ENCODE results near the gene CDC42EP4.

The CDC42EP4 gene

GRCh38 chr17:73311781-73312641, at the start of gene CDC42EP4:
CDC42EP4 (minus strand) TSS chr17:73312001; CDS start chr17:73286500, 25,501 bp downstream.
- DNase-seq = peak; percentile 66

DNA sequence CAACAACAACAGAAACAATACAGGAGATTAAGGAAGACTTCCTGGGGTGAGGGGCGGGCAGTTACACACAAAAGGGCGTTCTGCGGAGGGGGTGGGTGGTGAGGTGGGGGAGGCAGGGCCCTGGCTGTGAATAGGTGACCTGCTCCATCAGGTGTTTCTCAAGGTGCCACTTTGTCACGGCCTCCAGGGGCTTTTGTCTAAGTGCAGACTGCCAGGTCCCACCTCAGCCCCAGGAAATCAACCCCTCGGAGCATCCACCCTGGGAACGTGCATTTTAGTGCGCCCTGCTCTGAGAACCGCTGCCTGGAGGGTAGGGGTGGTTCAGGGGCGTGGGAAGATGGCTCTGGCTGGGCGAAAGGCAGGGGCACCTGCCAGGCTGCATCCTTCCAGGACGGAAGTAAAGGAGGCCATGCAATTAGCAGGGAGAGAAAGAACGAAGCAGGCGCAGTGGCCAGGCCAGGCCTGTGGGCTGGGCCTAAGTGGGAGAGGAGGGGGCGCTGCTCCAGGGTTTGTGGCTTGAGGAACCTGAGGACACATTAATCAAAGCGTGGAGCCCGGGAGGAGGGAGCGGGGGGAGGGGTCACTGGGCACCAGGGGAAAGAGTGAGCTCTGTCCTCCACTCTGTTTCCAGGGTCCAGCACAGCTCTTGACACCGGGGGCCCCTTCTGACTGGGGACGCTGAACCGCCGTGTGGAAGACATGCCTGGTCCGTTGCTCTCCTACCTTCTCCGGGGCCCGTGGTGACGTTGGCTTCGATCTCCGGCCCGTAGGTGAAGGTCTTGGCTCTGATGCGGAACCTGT, 49.4 kb upstream of the CDC42EP4 start:
- DNase-seq = no peak

GRCh38 chr17:73359987-73360410, 48.2 kb upstream of the CDC42EP4 start:
- DNase-seq = no peak

- no peak for DNase-seq
These were observed 47.6 kb upstream of the CDC42EP4 start for GRCh38 chr17:73359352-73359751.

DNA sequence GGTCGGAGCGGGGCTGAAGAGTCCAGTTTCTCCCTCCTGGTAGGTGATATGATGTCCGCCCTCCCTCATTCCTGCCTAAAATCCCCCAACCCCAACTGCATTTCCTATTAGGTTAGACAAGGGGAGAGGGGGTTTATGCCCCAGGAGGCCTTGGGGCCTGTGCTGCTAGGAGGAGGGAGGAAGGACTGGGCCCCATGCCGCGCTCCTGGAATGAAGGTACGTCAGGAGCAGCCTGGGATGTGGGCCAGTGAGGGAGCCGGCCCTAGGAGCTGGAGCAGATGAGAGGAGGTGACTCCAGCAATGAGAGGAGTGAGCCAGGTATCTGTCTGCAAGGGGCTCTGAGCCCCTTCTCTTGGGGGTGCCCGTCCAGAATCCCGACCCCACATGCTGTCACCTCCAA, 46.9 kb upstream of the CDC42EP4 start:
- DNase-seq = no peak

- no peak for DNase-seq
These were observed 46.2 kb upstream of the CDC42EP4 start for GRCh38 chr17:73357981-73358380.

- no peak for DNase-seq
These were observed 45.5 kb upstream of the CDC42EP4 start for GRCh38 chr17:73357318-73357717.

DNA sequence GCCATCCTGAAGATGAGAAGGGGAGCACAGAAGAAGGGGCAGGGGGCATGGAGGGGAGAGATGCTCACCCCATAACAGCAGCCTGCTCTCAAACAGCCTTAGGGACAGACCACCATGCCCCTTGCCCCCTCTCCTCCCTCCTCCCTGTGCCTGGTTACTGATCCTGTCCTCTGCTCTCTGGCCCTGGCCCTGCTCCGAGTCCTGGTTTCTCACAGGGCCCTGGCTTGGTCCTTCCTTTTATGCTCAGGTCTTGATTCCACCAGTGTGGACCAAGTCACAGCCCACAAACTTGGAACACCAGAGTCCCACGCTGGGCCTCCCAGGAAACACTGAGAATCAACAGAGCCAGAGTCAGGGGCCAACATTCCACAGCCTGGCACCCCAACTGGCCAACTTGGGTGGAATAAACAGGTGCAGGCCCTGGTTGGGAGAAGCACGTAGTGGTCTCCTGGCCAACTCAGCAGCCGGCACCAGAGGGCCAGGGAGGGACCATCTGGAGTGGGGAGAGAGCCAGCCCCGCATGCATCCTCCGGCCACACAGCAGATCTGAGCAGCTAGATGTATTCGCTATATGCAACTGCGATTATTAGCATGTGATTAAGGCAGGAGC, 44.9 kb upstream of the CDC42EP4 start:
- no peak for DNase-seq

DNA sequence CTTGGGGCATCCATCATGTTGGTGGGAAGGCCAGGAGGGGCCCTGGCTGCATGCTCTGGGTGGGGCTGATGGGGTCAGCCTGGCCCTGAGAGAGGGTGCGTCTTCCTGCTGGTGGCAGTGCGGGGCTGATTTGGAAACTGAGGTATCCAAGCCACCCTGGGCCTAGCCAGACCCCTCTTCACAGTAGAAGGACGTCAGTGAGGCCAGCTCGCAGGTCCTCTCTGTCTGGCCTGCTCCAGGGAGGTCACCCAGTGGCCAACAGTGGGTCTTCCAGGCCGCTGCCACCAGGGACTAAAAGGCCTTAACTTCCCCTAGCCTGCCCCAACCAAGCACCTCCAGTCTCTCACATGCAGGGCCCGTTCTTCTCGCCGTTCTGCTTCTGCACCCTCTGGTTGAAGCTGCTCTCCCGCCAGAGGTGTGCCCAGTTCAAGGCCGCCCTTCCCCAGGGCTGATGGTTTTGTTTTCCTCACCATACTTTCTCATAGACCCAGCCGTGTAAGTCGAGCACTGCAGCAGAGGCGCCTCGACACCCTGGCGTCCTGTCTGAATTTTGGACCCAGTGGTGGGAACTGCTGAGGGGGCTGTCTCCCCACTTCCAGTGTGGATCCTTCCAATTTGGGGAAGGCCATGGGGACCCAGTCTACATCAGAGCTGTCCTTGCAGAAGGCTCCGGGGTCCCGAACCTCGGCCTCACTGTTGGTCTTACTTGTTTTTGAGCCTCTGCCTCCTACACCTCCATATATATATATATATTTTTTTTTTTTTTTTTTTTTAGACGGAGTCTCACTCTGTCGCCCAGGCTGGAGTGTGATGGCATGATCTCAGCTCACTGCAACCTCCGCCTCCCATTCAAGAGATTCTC, 42.9 kb upstream of the CDC42EP4 start:
- DNase-seq = no peak

GRCh38 chr17:73352261-73352660, 40.5 kb upstream of the CDC42EP4 start:
- DNase-seq = no peak

- no peak for DNase-seq
These were observed 40.0 kb upstream of the CDC42EP4 start for GRCh38 chr17:73351764-73352163.

DNA sequence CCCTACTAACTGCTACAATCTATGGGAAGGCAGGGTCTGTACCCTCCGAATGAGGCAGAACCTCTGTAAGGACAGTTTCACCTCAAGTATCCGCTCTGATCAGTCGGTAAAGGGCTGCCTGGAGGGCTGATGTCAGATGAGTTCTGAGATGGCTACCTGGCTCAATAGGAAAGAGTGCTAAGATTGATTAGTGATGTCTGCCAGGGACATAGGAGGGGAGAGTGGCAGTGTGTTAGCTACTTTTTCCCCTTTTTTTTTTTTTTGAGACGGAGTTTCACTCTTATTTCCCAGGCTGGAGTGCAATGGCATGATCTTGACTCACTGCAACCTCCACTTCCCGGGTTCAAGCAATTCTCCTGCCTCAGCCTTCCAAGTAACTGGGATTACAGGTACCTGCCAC, 39.1 kb upstream of the CDC42EP4 start:
- no peak for DNase-seq

GRCh38 chr17:73349647-73350046, 37.8 kb upstream of the CDC42EP4 start:
- DNase-seq = no peak

GRCh38 chr17:73349138-73349537, 37.3 kb upstream of the CDC42EP4 start:
- DNase-seq = no peak

- DNase-seq = no peak
These were observed 37.0 kb upstream of the CDC42EP4 start for GRCh38 chr17:73348829-73349095.

DNA sequence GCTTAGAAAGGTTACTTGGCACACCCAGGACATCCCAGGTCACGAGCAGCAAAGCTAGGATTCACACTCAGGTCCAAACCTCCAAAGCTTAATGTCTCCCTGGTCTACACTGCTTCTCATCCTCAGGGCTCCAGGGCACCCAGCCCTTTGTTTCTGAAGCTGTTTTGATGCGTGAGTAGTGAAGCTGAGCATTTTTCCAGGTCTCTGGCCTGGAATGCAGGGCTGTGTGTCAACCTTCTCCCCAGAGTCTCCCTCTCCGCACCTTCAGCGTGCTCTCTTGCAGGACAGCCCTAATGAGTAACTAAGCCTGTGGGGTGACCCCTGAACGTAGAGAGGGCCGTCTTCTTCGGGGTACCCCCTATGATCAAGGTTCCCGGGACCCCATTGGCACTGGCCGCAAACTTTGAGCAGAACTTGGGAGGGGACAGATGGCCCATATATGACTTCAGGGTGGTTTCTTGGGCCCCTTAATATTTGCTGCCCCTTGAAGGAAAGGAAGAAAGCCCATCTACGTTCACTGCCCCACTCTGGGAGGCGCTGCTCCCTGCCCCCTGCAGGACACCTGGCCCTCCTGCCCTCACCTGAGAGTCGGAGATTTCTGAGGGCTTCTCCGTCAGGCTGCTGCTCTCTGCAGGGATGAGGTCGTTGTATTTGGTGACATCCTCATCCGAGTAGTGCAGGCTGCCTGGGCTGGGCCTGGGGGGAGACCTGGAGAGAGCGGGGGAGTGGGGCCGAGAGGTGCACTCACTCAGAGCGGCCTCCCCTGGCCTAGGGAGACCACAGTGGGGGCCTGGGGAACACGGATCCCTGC, 36.4 kb upstream of the CDC42EP4 start:
- DNase-seq = no peak

DNA sequence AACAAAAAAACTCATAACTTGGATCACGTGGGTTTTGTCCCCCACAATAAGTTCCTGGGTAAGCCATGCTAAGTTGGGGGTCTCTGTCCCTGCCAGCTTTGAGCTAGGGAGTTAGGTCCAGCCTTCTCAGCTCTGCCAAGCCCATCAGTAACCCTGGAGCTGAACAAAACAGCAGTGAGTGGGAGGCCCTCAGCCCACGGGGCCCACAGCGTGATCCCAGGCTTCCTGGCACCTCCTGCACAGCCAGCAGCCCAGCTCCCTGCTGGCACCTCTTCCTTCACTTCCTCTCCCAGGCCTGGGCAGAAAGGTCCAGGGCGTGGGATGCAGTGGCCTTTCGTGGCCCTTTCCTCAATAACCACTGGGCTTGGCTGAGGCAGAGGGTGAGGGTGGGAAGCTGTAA, 35.5 kb upstream of the CDC42EP4 start:
- no peak for DNase-seq

DNA sequence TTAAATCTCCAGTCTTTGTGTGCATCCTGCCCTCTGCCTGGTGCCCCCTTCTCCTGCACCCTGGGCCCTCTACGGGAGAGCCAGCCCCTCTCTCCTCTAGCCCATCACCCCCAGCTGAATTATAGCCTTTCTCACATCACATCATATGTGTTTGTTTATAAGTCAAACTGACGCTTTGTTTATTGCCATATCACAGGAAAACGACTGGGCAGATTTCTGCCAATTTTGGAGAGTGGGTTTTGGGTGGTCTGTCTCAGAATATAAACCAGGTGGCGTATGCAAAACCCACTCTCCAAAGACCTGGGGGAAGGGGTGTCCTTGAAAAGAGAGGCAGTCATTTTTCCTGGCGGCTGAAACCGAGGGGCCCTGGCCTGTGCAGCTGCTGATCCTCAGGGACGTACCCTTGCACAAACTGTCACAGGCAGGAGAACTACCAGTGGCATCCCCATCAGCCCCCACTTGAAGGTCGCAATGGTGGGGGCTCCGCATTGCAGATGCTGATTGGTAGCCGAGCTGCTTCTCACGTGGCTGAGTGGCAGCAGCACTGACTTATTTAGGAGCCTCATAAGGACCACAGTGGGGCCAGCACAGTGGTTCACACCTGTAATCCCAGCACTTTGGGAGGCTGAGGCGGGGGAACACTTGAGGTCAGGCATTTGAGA, 34.8 kb upstream of the CDC42EP4 start:
- no peak for DNase-seq

- DNase-seq = no peak
These were observed 32.1 kb upstream of the CDC42EP4 start for GRCh38 chr17:73343739-73344454.

DNA sequence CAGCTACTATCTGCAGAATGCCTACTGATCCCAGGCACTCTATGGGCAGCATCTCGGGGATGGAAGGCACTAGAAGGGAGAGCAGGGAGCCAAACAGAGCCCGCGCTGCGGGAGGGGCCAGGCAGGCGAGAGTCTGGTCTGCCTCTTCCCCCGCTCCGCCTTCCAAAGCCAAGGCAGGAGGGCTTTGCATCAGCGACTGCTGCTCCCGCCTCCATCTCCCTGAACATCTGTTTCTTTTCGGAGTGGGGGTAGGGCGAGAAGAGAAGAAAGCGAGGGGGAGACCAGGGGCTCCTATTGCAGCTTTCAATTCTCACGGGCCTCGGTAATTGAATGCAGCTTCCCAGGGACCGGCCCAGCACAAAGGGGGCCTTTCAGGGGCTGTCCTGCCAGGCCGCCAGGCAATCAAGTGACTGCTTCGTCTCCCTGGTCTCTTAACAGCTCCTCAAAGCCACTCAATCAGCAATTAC, 31.4 kb upstream of the CDC42EP4 start:
- no peak for DNase-seq

Data from NCI-H2081 treated with DMSO at 0.1 percent for 48 hours (cell line).